Neural cell (in vitro differentiated cells): Measurements from ENCODE around the gene RCOR3. TPM values are rescaled to one million over a fixed set of nuclear protein-coding genes. Genes with fewer than 3 reads are reported as not detected.

Experiments
- H2AFZ ChIP-seq: fragments of 200-600, 300-800 bp; sonication (generic), shearing (Covaris generic); 2 replicates; pipeline ENCODE4 v1.6.0; 2014; ENCODE audit warnings: low read depth, mild to moderate bottlenecking, antibody characterized with exemption, low read length, moderate library complexity
- H3F3A ChIP-seq: fragments of 200-600 bp; shearing (Covaris generic); 2 replicates; pipeline ENCODE4 v1.6.1; 2016; ENCODE audit warnings: mild to moderate bottlenecking, moderate library complexity, mixed read lengths, antibody characterized with exemption, low read length; ENCODE audit not compliant: insufficient read depth, poor library complexity, severe bottlenecking
- H3K27ac ChIP-seq: fragments of 200-600, 300-800 bp; sonication (generic), shearing (Covaris generic); 2 replicates; pipeline ENCODE4 v1.5.1; 2014; ENCODE audit warnings: mild to moderate bottlenecking, low read length, moderate library complexity
- H3K27me3 ChIP-seq: fragments of 300-800, 200-600 bp; sonication (generic), shearing (Covaris generic); 2 replicates; pipeline ENCODE4 v1.6.0; 2014; ENCODE audit warnings: mild to moderate bottlenecking, low read depth, low read length, moderate library complexity; ENCODE audit not compliant: insufficient read depth
- H3K36me3 ChIP-seq: fragments of 300-800, 200-600 bp; sonication (generic), shearing (Covaris generic); 2 replicates; pipeline ENCODE4 v1.5.1; 2014; ENCODE audit warnings: mild to moderate bottlenecking, antibody characterized with exemption, low read length, moderate library complexity; ENCODE audit not compliant: insufficient read depth
- H3K4me2 ChIP-seq: fragments of 300-800, 200-600 bp; sonication (generic), shearing (Covaris generic); 2 replicates; pipeline ENCODE4 v1.6.0; 2014; ENCODE audit warnings: mild to moderate bottlenecking, low read length
- H3K4me3 ChIP-seq: fragments of 300-800, 200-600 bp; sonication (generic), shearing (Covaris generic); 2 replicates; pipeline ENCODE4 v1.5.1; 2014; ENCODE audit warnings: mild to moderate bottlenecking, low read length, moderate library complexity
- H3K79me2 ChIP-seq: fragments of 200-600 bp; shearing (Covaris generic); replicated peaks from 2 replicates; pipeline ENCODE4 v1.6.0; 2014; ENCODE audit warnings: mild to moderate bottlenecking, low read length, moderate library complexity; ENCODE audit not compliant: insufficient read depth
- H3K9ac ChIP-seq: fragments of 300-800, 200-600 bp; sonication (generic), shearing (Covaris generic); 2 replicates; pipeline ENCODE4 v1.6.1; 2016; ENCODE audit warnings: mild to moderate bottlenecking, low read length, mixed read lengths
- H3K9me2 ChIP-seq: fragments of 200-600 bp; shearing (Covaris generic); 2 replicates; pipeline ENCODE4 v1.6.1; 2016; ENCODE audit warnings: mild to moderate bottlenecking, low read length, mixed read lengths; ENCODE audit not compliant: insufficient read depth
- H3K9me3 ChIP-seq: fragments of 200-600, 300-800 bp; sonication (generic), shearing (Covaris generic); 2 replicates; pipeline ENCODE4 v1.6.1; 2016; ENCODE audit warnings: mild to moderate bottlenecking, mixed run types, low read length, moderate library complexity, mixed read lengths
- H4K20me1 ChIP-seq: fragments of 200-600 bp; shearing (Covaris generic); 2 replicates; pipeline ENCODE4 v1.6.1; 2016; ENCODE audit warnings: mild to moderate bottlenecking, mixed run types; ENCODE audit not compliant: insufficient read depth
- CTCF ChIP-seq: fragments of 450-650 bp; IDR thresholded peaks from 2 replicates; pipeline ENCODE4 v1.5.1; 2014; ENCODE audit warnings: antibody characterized with exemption, mild to moderate bottlenecking, moderate library complexity; ENCODE audit not compliant: poor library complexity, severe bottlenecking
- EP300 ChIP-seq: fragments of 450-650 bp; conservative IDR thresholded peaks from 2 replicates; pipeline ENCODE4 v1.6.1; 2014; ENCODE audit warnings: antibody characterized with exemption, mild to moderate bottlenecking, moderate library complexity; ENCODE audit not compliant: poor library complexity, severe bottlenecking
- EZH2 ChIP-seq: fragments of 200-600, 300-800 bp; shearing (Covaris generic), sonication (generic); IDR thresholded peaks from 2 replicates; pipeline ENCODE4 v1.6.1; 2014; ENCODE audit warnings: antibody characterized with exemption, low read length, borderline replicate concordance, mild to moderate bottlenecking; ENCODE audit not compliant: insufficient read depth, poor library complexity, severe bottlenecking
- MXI1 ChIP-seq: fragments of 450-650 bp; conservative IDR thresholded peaks from 2 replicates; pipeline ENCODE4 v1.6.1; 2014; ENCODE audit warnings: antibody characterized with exemption, mild to moderate bottlenecking; ENCODE audit not compliant: poor library complexity, severe bottlenecking
- POLR2AphosphoS5 ChIP-seq: IDR thresholded peaks from 2 replicates; pipeline ENCODE4 v1.6.1; 2012
- RAD21 ChIP-seq: fragments of 450-650 bp; conservative IDR thresholded peaks from 2 replicates; pipeline ENCODE4 v1.6.1; 2014; ENCODE audit warnings: antibody characterized with exemption, mild to moderate bottlenecking, moderate library complexity
- REST ChIP-seq: IDR thresholded peaks from 2 replicates; pipeline ENCODE4 v1.6.1; 2012; ENCODE audit warnings: borderline replicate concordance
- SMC3 ChIP-seq: fragments of 450-650 bp; conservative IDR thresholded peaks from 2 replicates; pipeline ENCODE4 v1.6.1; 2014; ENCODE audit warnings: antibody characterized with exemption, mild to moderate bottlenecking, moderate library complexity; ENCODE audit not compliant: poor library complexity
- TAF1 ChIP-seq: IDR thresholded peaks from 2 replicates; pipeline ENCODE4 v1.6.1; 2012; ENCODE audit warnings: low read depth
- polyA plus RNA-seq: library from polyadenylated mRNA; depleted of rRNA; stranded (reverse); fragments of >200 nt; gene quantifications from 2 replicates; pipeline ENCODE4 v1.2.3, GENCODE V29; 2014

Gene RCOR3
- polyA plus RNA-seq, 1 donor from 2014 or later: 61.6 TPM

- TF ChIP-seq EZH2: no peak
- TF ChIP-seq SMC3: no peak
- TF ChIP-seq REST: no peak
- TF ChIP-seq TAF1: no peak
- no peak for TF ChIP-seq CTCF
- TF ChIP-seq RAD21: no peak
- TF ChIP-seq MXI1: no peak
- TF ChIP-seq EP300: no peak
- TF ChIP-seq POLR2AphosphoS5: no peak
- Histone ChIP-seq H3K9ac (no peak overlapping the region), H3K4me2 (no peak overlapping the region), H3K36me3 (no peaks in the 10 kb centered on the region), H3K27ac (no peak overlapping the region), H3K9me2 (no peaks in the 10 kb centered on the region), H3F3A (no peaks in the 10 kb centered on the region), H3K79me2 (no peaks in the 10 kb centered on the region), H4K20me1 (no peaks in the 10 kb centered on the region), H3K4me3 (no peak overlapping the region), H2AFZ (no peak overlapping the region), H3K27me3 (no peaks in the 10 kb centered on the region), H3K9me3 (no peaks in the 10 kb centered on the region)
Measured at GRCh38 chr1:211313392-211313791, 54.2 kb downstream of the RCOR3 start.

GRCh38 chr1:211318576-211319280, 59.6 kb downstream of the RCOR3 start:
- no peaks in the 10 kb centered on the region for H3K36me3 ChIP-seq
- H3F3A ChIP-seq: no peaks in the 10 kb centered on the region
- H3K27me3 ChIP-seq: no peaks in the 10 kb centered on the region
- H3K4me2 ChIP-seq: no peak overlapping the region
- H3K4me3 ChIP-seq: no peak overlapping the region
- no peaks in the 10 kb centered on the region for H3K79me2 ChIP-seq
- no peaks in the 10 kb centered on the region for H3K9me3 ChIP-seq
- H2AFZ ChIP-seq: no peak overlapping the region
- no peaks in the 10 kb centered on the region for H4K20me1 ChIP-seq
- H3K9me2 ChIP-seq: no peaks in the 10 kb centered on the region
- no peak for TF ChIP-seq REST
- TF ChIP-seq CTCF: no peak
- TF ChIP-seq SMC3: no peak
- no peak for TF ChIP-seq EZH2
- no peak for TF ChIP-seq POLR2AphosphoS5
- TF ChIP-seq MXI1: no peak
- no peak overlapping the region for H3K27ac ChIP-seq
- no peak overlapping the region for H3K9ac ChIP-seq
